Renal cortex interstitium (tissue), 3 donors: Measurements from ENCODE around the gene DDIT3. TPM values are rescaled to one million over a fixed set of nuclear protein-coding genes. Genes with fewer than 3 reads are reported as not detected.

Experiments
- polyA plus RNA-seq, 3 donors: library from polyadenylated mRNA; unstranded; fragments of 120-200 nt; gene quantifications; one replicate each; pipeline ENCODE4 v1.2.1, GENCODE V29; 2013; ENCODE audit not compliant: insufficient read length in 3 of 3

The DDIT3 gene
- polyA plus RNA-seq, 3 donors: 28.4 to 36.2 (median 31.4) TPM

Other genes with a start within 250 kb of the DDIT3 start
- 100 to 1,000 TPM in 1 of 3 donors, 10 to 100 TPM in 2; 62.4 to 109 (median 81.4) TPM for gene R3HDM2, start 89.5 kb downstream of the DDIT3 start, polyA plus RNA-seq
- gene INHBC, start 85.7 kb downstream of the DDIT3 start, polyA plus RNA-seq: under 1 TPM; 0.25 to 0.33 (median 0.32) TPM
- under 1 TPM; 0.65 to 0.77 (median 0.66) TPM for gene INHBE, start 65.2 kb downstream of the DDIT3 start, polyA plus RNA-seq
- 10 to 100 TPM; 16.4 to 22.8 (median 20.3) TPM for gene GLI1, start 60.7 kb downstream of the DDIT3 start, polyA plus RNA-seq
- 1 to 10 TPM; 2.9 to 3.1 (median 3.0) TPM for gene ARHGAP9, start 40.6 kb downstream of the DDIT3 start, polyA plus RNA-seq
- gene MARS1, start 32.4 kb downstream of the DDIT3 start, polyA plus RNA-seq: 100 to 1,000 TPM; 113 to 145 (median 114) TPM
- 100 to 1,000 TPM in 1 of 3 donors, 10 to 100 TPM in 2; 52.7 to 108 (median 65.9) TPM for gene MBD6, start 2.3 kb upstream of the DDIT3 start, polyA plus RNA-seq
- gene DCTN2, start 26.7 kb upstream of the DDIT3 start, polyA plus RNA-seq: 100 to 1,000 TPM; 160 to 172 (median 172) TPM
- under 1 TPM; 0.50 to 0.88 (median 0.76) TPM for gene KIF5A, start 29.5 kb upstream of the DDIT3 start, polyA plus RNA-seq
- 10 to 100 TPM; 36.5 to 42.1 (median 40.0) TPM for gene PIP4K2C, start 70.7 kb upstream of the DDIT3 start, polyA plus RNA-seq
- gene DTX3, start 84.3 kb upstream of the DDIT3 start, polyA plus RNA-seq: 10 to 100 TPM; 54.5 to 74.5 (median 63.9) TPM
- gene ARHGEF25, start 90.9 kb upstream of the DDIT3 start, polyA plus RNA-seq: 10 to 100 TPM; 29.8 to 37.5 (median 36.4) TPM
- gene B4GALNT1, start 112.7 kb upstream of the DDIT3 start, polyA plus RNA-seq: 1 to 10 TPM in 1 of 3 donors, under 1 TPM in 2; 0.84 to 1.3 (median 0.97) TPM
- 100 to 1,000 TPM; 197 to 215 (median 204) TPM for gene OS9, start 173.6 kb upstream of the DDIT3 start, polyA plus RNA-seq
- 1 to 10 TPM in 2 of 3 donors, under 1 TPM in 1; 0.89 to 1.9 (median 1.1) TPM for gene AGAP2, start 218.2 kb upstream of the DDIT3 start, polyA plus RNA-seq
- gene TSPAN31, start 224.5 kb upstream of the DDIT3 start, polyA plus RNA-seq: 100 to 1,000 TPM in 1 of 3 donors, 10 to 100 TPM in 2; 86.7 to 113 (median 99.9) TPM
- gene CDK4, start 231.8 kb upstream of the DDIT3 start, polyA plus RNA-seq: 100 to 1,000 TPM; 218 to 260 (median 221) TPM
- gene MARCHF9, start 234.6 kb upstream of the DDIT3 start, polyA plus RNA-seq: 10 to 100 TPM; 16.6 to 24.8 (median 17.6) TPM
- 1 to 10 TPM in 2 of 3 donors, under 1 TPM in 1; 0.96 to 1.5 (median 1.2) TPM for gene CYP27B1, start 246.6 kb upstream of the DDIT3 start, polyA plus RNA-seq